ENCODE results near the gene SCUBE1.

- no peak for TF ChIP-seq CTCF (IDR thresholded peaks at IDR 0.05)
- TF ChIP-seq POLR2AphosphoS5 (IDR thresholded peaks at IDR 0.05) = no peak
Observed at GRCh38 chr22:43179146-43179910, 163.8 kb downstream of the SCUBE1 start.
